Brain microvascular endothelial cell (primary cell): ENCODE measurements around the gene KMT2C.
"Not testable (repeated sequence)": the region's sequence is repeated elsewhere in the genome, so short reads cannot be mapped to it uniquely, and the experiment has no call there.

Source experiments
- DNase-seq: peaks from one replicate; pipeline ENCODE4 v3.0.0-alpha.2; 2020
- H3K27ac ChIP-seq: fragments of 250-450 bp; sonication (Bioruptor Pico); 2 replicates; pipeline ENCODE4 v1.5.1; 2020; ENCODE audit warnings: mild to moderate bottlenecking, moderate library complexity
- H3K27me3 ChIP-seq: fragments of 250-450 bp; sonication (Bioruptor Pico); replicated peaks from 2 replicates; pipeline ENCODE4 v1.5.1; 2020; ENCODE audit warnings: mild to moderate bottlenecking
- H3K36me3 ChIP-seq: fragments of 250-450 bp; sonication (Bioruptor Pico); replicated peaks from 2 replicates; pipeline ENCODE4 v1.5.1; 2020; ENCODE audit warnings: mild to moderate bottlenecking
- H3K4me3 ChIP-seq: 2 replicates; pipeline ENCODE4 v1.5.1; 2011; ENCODE audit warnings: low read depth, mild to moderate bottlenecking, control low read depth, low read length, moderate library complexity
- in situ Hi-C: cut with HindIII; loops from 2 replicates; pipeline ENCODE4 v1.10.0; 2017; ENCODE audit warnings: low sequenced_read_pairs, low pct_ligation_motif_present
- TF ChIP-seq, protein P1 (sequence below): IDR thresholded peaks from 2 replicates; pipeline ENCODE4 v1.5.1; 2011; ENCODE audit warnings: low read depth, mild to moderate bottlenecking, moderate library complexity, low read length, control low read depth, inconsistent platforms; ENCODE audit errors: missing control alignments

The KMT2C gene

DNA sequence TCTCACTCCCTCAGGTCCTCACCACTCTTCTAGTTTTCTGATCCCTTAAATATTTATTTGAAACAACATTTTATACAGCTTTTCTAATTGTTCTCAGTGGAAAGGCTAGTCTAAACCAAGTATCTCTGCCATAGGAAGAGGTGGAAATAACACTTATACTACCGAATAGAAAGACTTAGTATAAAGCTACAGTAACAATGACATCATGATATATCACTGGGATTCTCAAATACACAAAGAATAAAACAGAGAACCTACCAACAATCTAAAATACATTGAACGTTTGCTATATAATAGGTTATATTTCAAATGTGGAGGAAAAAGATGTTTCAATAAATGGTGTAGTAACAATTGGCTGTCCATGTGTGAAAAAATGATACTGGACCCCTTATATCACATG lies 142.9 kb downstream of the KMT2C start:
- DNase-seq = no peak
- Histone ChIP-seq H3K4me3 (no peak overlapping the region), H3K27me3 (no peaks in the 10 kb centered on the region), H3K36me3 (no peaks in the 10 kb centered on the region), H3K27ac (no peak overlapping the region)
- TF ChIP-seq, protein P1, sequence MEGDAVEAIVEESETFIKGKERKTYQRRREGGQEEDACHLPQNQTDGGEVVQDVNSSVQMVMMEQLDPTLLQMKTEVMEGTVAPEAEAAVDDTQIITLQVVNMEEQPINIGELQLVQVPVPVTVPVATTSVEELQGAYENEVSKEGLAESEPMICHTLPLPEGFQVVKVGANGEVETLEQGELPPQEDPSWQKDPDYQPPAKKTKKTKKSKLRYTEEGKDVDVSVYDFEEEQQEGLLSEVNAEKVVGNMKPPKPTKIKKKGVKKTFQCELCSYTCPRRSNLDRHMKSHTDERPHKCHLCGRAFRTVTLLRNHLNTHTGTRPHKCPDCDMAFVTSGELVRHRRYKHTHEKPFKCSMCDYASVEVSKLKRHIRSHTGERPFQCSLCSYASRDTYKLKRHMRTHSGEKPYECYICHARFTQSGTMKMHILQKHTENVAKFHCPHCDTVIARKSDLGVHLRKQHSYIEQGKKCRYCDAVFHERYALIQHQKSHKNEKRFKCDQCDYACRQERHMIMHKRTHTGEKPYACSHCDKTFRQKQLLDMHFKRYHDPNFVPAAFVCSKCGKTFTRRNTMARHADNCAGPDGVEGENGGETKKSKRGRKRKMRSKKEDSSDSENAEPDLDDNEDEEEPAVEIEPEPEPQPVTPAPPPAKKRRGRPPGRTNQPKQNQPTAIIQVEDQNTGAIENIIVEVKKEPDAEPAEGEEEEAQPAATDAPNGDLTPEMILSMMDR = no peak
- in situ Hi-C loops = no loop called here

DNA sequence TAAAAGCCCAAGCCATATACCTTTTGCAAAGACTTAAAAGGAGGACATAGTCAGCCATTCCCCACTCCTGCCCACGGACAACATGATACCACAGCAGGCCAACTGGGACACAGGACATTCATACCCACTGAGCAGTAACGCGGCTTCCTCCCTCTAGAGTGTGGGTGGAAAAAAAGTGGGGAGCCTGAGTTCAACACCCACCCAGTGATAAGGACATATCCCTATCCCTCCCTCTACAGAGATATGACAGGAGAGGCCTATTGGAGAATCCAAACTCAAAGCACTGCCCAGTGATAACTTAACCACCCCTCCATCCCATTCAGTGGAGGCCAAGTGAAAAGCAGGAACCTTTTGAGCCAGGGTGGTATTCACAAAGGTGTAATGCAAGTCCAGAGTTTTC lies 148.8 kb downstream of the KMT2C start:
- H3K27ac ChIP-seq, H3K27me3 ChIP-seq, in situ Hi-C loops, H3K36me3 ChIP-seq, DNase-seq, H3K4me3 ChIP-seq: not testable (repeated sequence)

DNA sequence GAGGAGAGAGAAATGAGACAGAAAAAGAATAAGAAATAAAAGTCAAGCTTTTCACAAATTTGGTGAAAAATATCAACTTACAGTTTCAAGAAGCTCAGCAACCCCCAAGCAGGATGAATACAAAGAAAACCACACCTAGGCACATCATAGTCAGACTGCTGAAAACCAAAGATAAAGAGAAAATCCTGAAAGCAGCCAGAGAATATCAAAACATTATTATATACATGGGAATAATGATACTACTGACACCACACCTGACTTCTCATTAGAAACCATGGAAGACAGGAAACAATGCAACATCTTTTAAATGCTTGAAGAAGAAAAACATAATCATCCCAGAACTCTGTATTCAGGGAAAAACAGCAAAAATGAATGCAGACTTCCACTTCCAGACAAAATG lies 149.6 kb downstream of the KMT2C start:
- in situ Hi-C loops, DNase-seq, H3K4me3 ChIP-seq, H3K27me3 ChIP-seq, H3K27ac ChIP-seq, H3K36me3 ChIP-seq: not testable (repeated sequence)

DNA sequence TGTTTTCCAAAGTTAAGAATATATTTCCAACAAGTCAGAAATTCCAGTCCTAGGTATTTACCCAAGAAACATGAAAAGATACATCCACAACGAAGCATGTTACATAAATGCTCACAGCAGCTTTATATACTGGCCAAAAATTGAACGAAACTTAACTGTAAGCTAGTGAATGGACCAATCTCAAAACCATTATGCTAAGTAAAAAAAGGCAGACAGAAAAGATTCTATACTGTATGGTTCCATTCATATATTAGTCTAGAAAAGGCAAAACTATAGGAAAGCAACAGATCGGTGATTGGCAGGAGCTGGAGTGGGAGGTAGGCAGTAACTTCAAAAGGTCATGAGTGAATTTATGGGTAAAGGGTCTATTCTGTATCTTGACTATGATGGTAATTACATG lies 150.8 kb downstream of the KMT2C start:
- in situ Hi-C loops, DNase-seq, H3K36me3 ChIP-seq, H3K27ac ChIP-seq, H3K4me3 ChIP-seq, H3K27me3 ChIP-seq: not testable (repeated sequence)

DNA sequence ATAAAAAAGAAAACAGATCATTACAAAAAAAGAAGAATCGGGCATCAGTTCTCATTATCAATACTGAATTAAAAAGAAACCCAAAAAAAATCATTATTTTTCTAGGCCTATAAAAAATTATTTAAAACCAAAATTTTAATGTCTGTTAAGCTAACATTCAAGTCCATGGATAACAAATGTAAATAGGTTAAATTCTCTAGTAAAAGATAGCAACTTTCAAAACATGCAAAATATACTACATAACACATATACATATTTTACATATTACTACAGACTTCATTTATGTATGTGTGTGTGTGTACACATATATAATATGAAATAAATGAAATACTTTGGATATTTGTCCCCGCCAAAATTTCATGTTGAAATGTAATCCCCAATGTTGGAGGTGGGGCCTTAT lies 158.1 kb downstream of the KMT2C start:
- H3K4me3 ChIP-seq, H3K27me3 ChIP-seq, H3K36me3 ChIP-seq, in situ Hi-C loops, H3K27ac ChIP-seq, DNase-seq: not testable (repeated sequence)

DNA sequence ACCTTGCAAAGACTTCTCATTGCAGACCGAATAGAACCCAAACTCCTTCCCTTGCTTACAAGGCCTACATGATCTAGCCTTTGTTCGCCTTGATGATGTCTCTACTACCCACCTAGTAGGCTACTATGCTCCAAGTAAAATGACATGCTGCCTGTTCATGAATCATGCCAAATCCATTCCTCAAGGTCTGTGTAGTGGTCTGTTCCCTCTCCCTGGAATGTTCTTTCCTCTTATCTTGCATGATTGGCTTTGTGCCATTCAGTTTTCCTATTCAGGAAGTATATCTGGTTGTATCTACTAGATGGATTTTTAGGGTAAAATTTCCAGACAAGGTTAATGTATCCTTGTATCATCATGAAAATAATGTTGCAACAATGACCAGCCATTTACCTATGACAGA lies 165.4 kb downstream of the KMT2C start:
- not testable (repeated sequence) for H3K27ac ChIP-seq

DNA sequence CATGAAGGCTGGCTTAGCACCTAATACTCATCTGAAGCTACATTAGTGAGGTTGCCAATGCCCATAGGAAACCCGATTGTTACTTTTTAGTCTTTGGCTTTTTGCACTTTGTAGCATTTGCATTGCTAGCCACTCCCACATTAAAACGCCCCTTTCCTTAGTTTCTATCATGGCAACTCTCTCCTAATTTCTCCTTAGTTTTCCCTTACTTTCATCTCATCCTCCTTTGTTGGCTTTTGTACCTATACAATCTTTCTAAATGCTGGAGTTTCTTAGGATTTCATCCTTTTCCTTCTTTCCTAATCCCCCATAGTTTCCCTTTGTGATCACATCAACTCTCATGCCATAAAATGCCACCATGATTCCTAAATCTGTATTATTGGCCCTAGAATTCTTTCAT lies 168.9 kb downstream of the KMT2C start:
- H3K27ac ChIP-seq, H3K36me3 ChIP-seq, in situ Hi-C loops, DNase-seq, H3K4me3 ChIP-seq, H3K27me3 ChIP-seq: not testable (repeated sequence)

More for the DNA sequence above, 165.4 kb downstream of the KMT2C start:
- H3K36me3 ChIP-seq, H3K27me3 ChIP-seq, H3K4me3 ChIP-seq, in situ Hi-C loops: not testable (repeated sequence)
- peak; percentile 51 for DNase-seq

DNA sequence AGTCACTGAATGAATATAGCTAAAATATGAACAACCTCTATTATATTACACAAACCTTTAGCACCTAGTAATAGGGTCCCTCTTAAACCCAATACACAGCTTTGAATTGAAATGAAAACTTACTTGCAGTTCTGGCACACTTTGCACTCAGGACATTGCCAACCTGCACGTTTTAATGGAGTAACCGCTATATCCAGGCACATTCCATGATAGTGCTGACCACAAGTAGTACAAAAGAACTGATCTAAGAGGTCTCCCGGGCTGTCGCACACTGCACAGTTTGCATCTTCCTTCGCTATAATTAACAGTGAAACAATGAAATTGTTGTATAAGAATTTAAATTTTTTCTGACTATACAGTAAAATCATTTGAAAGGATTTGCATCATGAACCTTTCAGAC lies 170.9 kb downstream of the KMT2C start:
- H3K36me3 ChIP-seq, DNase-seq, H3K27me3 ChIP-seq, H3K27ac ChIP-seq, H3K4me3 ChIP-seq, in situ Hi-C loops: not testable (repeated sequence)

DNA sequence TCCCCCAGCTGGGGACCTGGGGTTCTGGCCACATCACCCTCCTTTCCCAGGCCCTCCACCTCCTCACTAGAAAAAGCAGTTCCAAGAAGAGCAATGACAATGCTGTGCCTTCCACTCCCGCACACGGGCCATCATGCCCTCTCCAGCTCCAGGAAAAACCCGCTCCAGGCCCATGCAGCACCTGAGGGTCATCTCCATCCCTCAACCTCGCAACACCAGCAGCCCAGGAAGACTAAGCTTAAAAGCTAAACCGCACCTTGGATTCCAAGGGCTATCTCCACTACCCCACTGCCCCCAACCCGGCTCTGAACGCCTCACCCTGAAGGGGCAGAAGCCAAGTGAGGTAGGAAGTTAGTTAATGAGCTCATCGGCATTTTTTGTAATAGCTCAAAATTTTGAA lies 173.7 kb downstream of the KMT2C start:
- H3K36me3 ChIP-seq, H3K27ac ChIP-seq, in situ Hi-C loops, H3K4me3 ChIP-seq, DNase-seq, H3K27me3 ChIP-seq: not testable (repeated sequence)

DNA sequence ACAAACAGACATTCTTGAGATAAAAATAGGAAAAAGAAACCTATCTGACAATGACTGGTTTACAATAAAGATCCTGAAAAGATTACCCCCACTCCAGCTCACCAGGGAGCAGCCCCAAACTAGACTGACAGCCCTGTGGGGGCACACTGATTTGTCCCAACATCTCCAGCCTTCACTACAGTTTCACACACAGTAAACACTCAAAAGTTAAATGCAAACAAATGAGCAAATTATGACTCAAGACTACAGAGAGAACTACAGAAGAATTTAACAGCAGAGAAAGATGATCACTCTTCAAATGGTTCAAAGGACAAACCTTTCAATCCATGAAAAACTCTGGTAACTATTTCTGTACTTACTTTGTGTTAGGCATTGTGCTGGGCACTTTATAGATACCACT lies 176.2 kb downstream of the KMT2C start:
- H3K27ac ChIP-seq, DNase-seq, H3K27me3 ChIP-seq, H3K36me3 ChIP-seq, H3K4me3 ChIP-seq, in situ Hi-C loops: not testable (repeated sequence)

DNA sequence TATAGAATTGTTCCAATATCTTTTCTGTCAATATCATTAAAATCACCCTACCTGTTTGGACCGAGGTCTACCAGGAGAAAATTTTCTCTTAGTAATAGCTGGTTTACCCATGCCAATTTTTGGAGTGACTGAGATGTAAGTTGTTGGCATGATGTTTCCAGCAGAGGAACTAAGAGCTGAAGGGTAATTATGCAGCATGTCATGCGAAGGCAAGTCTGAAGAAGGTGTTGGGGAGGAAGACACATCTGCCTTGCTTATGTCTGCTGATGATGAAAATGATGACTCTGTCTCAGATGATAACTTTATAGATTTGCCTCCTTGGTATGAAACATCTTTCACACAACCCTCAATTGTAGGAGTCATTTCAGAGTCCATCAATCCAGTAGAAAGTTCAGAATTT lies 188.0 kb downstream of the KMT2C start:
- H3K27ac ChIP-seq, H3K36me3 ChIP-seq, H3K4me3 ChIP-seq, DNase-seq, in situ Hi-C loops, H3K27me3 ChIP-seq: not testable (repeated sequence)

DNA sequence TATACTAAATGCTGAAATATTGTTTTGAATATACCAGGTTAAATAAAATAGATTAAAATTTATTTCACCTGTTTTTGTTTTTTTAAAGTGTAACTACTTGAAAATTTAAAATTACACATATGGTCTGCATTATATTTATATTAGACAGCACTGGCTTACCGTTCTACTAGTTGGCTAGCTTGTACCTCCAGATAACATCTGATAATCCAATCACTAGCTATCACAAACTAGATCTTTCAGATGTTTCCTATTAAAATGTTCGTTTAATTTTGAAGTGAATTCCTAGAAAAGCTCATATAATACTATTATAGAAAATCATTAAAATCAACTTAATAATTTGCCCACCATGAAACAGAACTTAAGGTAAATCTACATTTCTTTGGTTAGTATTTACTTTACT lies 190.4 kb downstream of the KMT2C start:
- DNase-seq, in situ Hi-C loops, H3K36me3 ChIP-seq, H3K27ac ChIP-seq, H3K4me3 ChIP-seq, H3K27me3 ChIP-seq: not testable (repeated sequence)

DNA sequence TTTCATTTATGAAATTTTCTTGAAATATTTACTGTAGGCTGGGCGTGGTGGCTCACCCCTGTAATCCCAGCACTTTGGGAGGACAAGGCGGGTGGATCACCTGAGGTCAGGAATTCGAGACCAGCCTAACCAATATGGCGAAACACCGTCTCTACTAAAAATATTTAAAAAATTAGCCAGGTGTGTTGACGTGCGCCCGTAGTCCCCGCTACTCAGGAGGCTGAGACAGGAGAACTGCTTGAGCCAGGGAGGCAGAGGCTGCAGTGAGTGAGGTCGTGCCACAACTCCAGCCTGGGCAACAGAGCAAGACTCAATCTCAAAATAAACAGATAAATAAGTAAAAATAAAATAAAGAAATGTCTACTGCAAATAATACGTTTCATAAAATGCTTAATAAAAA lies 192.3 kb downstream of the KMT2C start:
- DNase-seq, H3K4me3 ChIP-seq, in situ Hi-C loops, H3K27ac ChIP-seq, H3K27me3 ChIP-seq, H3K36me3 ChIP-seq: not testable (repeated sequence)

DNA sequence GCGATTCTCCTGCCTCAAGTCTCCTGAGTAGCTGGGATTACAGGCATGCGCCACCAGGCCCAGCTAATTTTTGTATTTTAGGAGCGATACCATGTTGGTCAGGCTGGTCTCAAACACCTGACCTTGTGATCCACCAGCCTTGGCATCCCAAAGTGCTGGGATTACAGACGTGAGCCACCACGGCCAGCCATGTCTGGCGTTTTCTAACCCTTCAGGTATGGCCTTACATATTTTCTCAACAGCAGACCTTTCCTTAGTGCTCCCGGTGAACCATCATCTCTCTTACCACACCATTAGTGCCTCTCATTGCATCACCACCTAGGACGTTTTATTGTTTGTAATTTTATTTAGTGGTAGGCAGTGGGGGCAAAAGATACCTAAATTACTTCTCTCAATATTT lies 194.5 kb downstream of the KMT2C start:
- H3K4me3 ChIP-seq, H3K36me3 ChIP-seq, H3K27me3 ChIP-seq, H3K27ac ChIP-seq, in situ Hi-C loops, DNase-seq: not testable (repeated sequence)

DNA sequence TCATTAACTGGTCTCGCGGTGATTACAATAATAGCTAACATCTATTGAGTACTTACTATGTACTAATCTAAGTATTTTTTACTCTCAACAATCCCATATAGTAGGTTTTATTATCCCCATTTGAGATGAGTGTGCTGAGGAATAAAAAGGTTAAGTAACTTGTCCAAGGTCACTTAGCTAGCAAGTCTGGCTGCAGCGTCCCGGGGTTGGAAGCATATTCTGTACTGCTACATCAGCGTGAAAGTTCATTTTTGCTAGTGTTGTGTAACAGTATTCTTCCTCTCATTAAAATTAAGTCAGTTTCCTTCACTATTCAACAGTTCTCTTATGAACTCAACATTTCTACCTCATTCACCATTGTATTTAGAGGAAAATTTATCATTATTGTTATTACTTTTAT lies 199.5 kb downstream of the KMT2C start:
- H3K4me3 ChIP-seq, in situ Hi-C loops, DNase-seq, H3K27ac ChIP-seq, H3K27me3 ChIP-seq, H3K36me3 ChIP-seq: not testable (repeated sequence)
